ENCODE results near the gene HERC2.

Gene HERC2

GRCh38 chr15:28265334-28266019 is 56.5 kb downstream of the HERC2 start:
- Histone ChIP-seq H3K4me1 (ENCODE audit: insufficient read depth, insufficient read length) (no peaks in the 10 kb centered on the region), H3K27me3 (ENCODE audit: insufficient read depth, insufficient read length) (no peaks in the 10 kb centered on the region), H3K36me3 (ENCODE audit: insufficient read depth, insufficient read length, low read length) (peaks cover 75% of the 10 kb centered on the region), H3K9ac (ENCODE audit: insufficient read length, low read depth) (no peak overlapping the region), H3K4me3 (ENCODE audit: insufficient read length, low read depth) (no peak overlapping the region), H3K9me3 (ENCODE audit: insufficient read depth, low read length) (no peaks in the 10 kb centered on the region)
- TF ChIP-seq ZNF274 (IDR thresholded peaks at IDR 0.05; ENCODE audit: low read depth, low read length) (no peak), YY1 (IDR thresholded peaks at IDR 0.05; ENCODE audit: insufficient read depth, insufficient read length) (no peak), SUZ12 (IDR thresholded peaks at IDR 0.05; ENCODE audit: extremely low read depth, insufficient read depth, insufficient read length) (no peak)
- no peak for DNase-seq (ENCODE audit: low read depth, low spot score)

- no peaks in the 10 kb centered on the region for H3K4me1 ChIP-seq (ENCODE audit: insufficient read depth, insufficient read length)
- H3K36me3 ChIP-seq (ENCODE audit: insufficient read depth, insufficient read length, low read length): peaks cover 70% of the 10 kb centered on the region
- DNase-seq (ENCODE audit: low read depth, low spot score): no peak
- H3K9me3 ChIP-seq (ENCODE audit: insufficient read depth, low read length): no peaks in the 10 kb centered on the region
- H3K9ac ChIP-seq (ENCODE audit: insufficient read length, low read depth): no peak overlapping the region
- no peaks in the 10 kb centered on the region for H3K27me3 ChIP-seq (ENCODE audit: insufficient read depth, insufficient read length)
- H3K4me3 ChIP-seq (ENCODE audit: insufficient read length, low read depth): no peak overlapping the region
- no peak for TF ChIP-seq SUZ12 (IDR thresholded peaks at IDR 0.05; ENCODE audit: extremely low read depth, insufficient read depth, insufficient read length)
- TF ChIP-seq YY1 (IDR thresholded peaks at IDR 0.05; ENCODE audit: insufficient read depth, insufficient read length): no peak
- TF ChIP-seq ZNF274 (IDR thresholded peaks at IDR 0.05; ENCODE audit: low read depth, low read length): no peak
Measured at GRCh38 chr15:28264166-28264565, 57.8 kb downstream of the HERC2 start.

GRCh38 chr15:28262438-28262837 is 59.5 kb downstream of the HERC2 start:
- no peak for DNase-seq (ENCODE audit: low read depth, low spot score)
- no peak overlapping the region for H3K9ac ChIP-seq (ENCODE audit: insufficient read length, low read depth)
- no peak overlapping the region for H3K4me3 ChIP-seq (ENCODE audit: insufficient read length, low read depth)
- H3K27me3 ChIP-seq (ENCODE audit: insufficient read depth, insufficient read length): no peaks in the 10 kb centered on the region
- H3K9me3 ChIP-seq (ENCODE audit: insufficient read depth, low read length): no peaks in the 10 kb centered on the region
- H3K36me3 ChIP-seq (ENCODE audit: insufficient read depth, insufficient read length, low read length): peaks cover 53% of the 10 kb centered on the region
- H3K4me1 ChIP-seq (ENCODE audit: insufficient read depth, insufficient read length): no peaks in the 10 kb centered on the region
- no peak for TF ChIP-seq YY1 (IDR thresholded peaks at IDR 0.05; ENCODE audit: insufficient read depth, insufficient read length)
- TF ChIP-seq ZNF274 (IDR thresholded peaks at IDR 0.05; ENCODE audit: low read depth, low read length): no peak
- TF ChIP-seq SUZ12 (IDR thresholded peaks at IDR 0.05; ENCODE audit: extremely low read depth, insufficient read depth, insufficient read length): no peak

GRCh38 chr15:28260722-28261121 is 61.3 kb downstream of the HERC2 start:
- peaks cover 49% of the 10 kb centered on the region for H3K36me3 ChIP-seq (ENCODE audit: insufficient read depth, insufficient read length, low read length)
- H3K9ac ChIP-seq (ENCODE audit: insufficient read length, low read depth): no peak overlapping the region
- no peak for DNase-seq (ENCODE audit: low read depth, low spot score)

GRCh38 chr15:28260317-28260716 is 61.7 kb downstream of the HERC2 start:
- Histone ChIP-seq H3K4me1 (ENCODE audit: insufficient read depth, insufficient read length) (no peaks in the 10 kb centered on the region), H3K27me3 (ENCODE audit: insufficient read depth, insufficient read length) (no peaks in the 10 kb centered on the region), H3K9ac (ENCODE audit: insufficient read length, low read depth) (no peak overlapping the region), H3K36me3 (ENCODE audit: insufficient read depth, insufficient read length, low read length) (peaks cover 49% of the 10 kb centered on the region), H3K4me3 (ENCODE audit: insufficient read length, low read depth) (no peak overlapping the region), H3K9me3 (ENCODE audit: insufficient read depth, low read length) (no peaks in the 10 kb centered on the region)
- DNase-seq (ENCODE audit: low read depth, low spot score): no peak
- TF ChIP-seq YY1 (IDR thresholded peaks at IDR 0.05; ENCODE audit: insufficient read depth, insufficient read length) (no peak), SUZ12 (IDR thresholded peaks at IDR 0.05; ENCODE audit: extremely low read depth, insufficient read depth, insufficient read length) (no peak), ZNF274 (IDR thresholded peaks at IDR 0.05; ENCODE audit: low read depth, low read length) (no peak)

More at GRCh38 chr15:28260722-28261121, 61.3 kb downstream of the HERC2 start:
- Histone ChIP-seq H3K4me3 (ENCODE audit: insufficient read length, low read depth) (no peak overlapping the region), H3K27me3 (ENCODE audit: insufficient read depth, insufficient read length) (no peaks in the 10 kb centered on the region), H3K9me3 (ENCODE audit: insufficient read depth, low read length) (no peaks in the 10 kb centered on the region), H3K4me1 (ENCODE audit: insufficient read depth, insufficient read length) (no peaks in the 10 kb centered on the region)
- TF ChIP-seq ZNF274 (IDR thresholded peaks at IDR 0.05; ENCODE audit: low read depth, low read length): no peak
- no peak for TF ChIP-seq YY1 (IDR thresholded peaks at IDR 0.05; ENCODE audit: insufficient read depth, insufficient read length)
- TF ChIP-seq SUZ12 (IDR thresholded peaks at IDR 0.05; ENCODE audit: extremely low read depth, insufficient read depth, insufficient read length): no peak

- TF ChIP-seq SUZ12 (IDR thresholded peaks at IDR 0.05; ENCODE audit: extremely low read depth, insufficient read depth, insufficient read length) (no peak), YY1 (IDR thresholded peaks at IDR 0.05; ENCODE audit: insufficient read depth, insufficient read length) (no peak), ZNF274 (IDR thresholded peaks at IDR 0.05; ENCODE audit: low read depth, low read length) (no peak)
- H3K4me3 ChIP-seq (ENCODE audit: insufficient read length, low read depth): no peak overlapping the region
- H3K36me3 ChIP-seq (ENCODE audit: insufficient read depth, insufficient read length, low read length): peaks cover 46% of the 10 kb centered on the region
- H3K4me1 ChIP-seq (ENCODE audit: insufficient read depth, insufficient read length): no peaks in the 10 kb centered on the region
- H3K27me3 ChIP-seq (ENCODE audit: insufficient read depth, insufficient read length): no peaks in the 10 kb centered on the region
- no peak overlapping the region for H3K9ac ChIP-seq (ENCODE audit: insufficient read length, low read depth)
- no peaks in the 10 kb centered on the region for H3K9me3 ChIP-seq (ENCODE audit: insufficient read depth, low read length)
- no peak for DNase-seq (ENCODE audit: low read depth, low spot score)
Measured at GRCh38 chr15:28255965-28256364, 66.0 kb downstream of the HERC2 start.

- no peak overlapping the region for H3K9ac ChIP-seq (ENCODE audit: insufficient read length, low read depth)
- TF ChIP-seq SUZ12 (IDR thresholded peaks at IDR 0.05; ENCODE audit: extremely low read depth, insufficient read depth, insufficient read length) (no peak), YY1 (IDR thresholded peaks at IDR 0.05; ENCODE audit: insufficient read depth, insufficient read length) (no peak)
- DNase-seq (ENCODE audit: low read depth, low spot score): no peak
- H3K9me3 ChIP-seq (ENCODE audit: insufficient read depth, low read length): no peaks in the 10 kb centered on the region
- peaks cover 59% of the 10 kb centered on the region for H3K36me3 ChIP-seq (ENCODE audit: insufficient read depth, insufficient read length, low read length)
- H3K4me1 ChIP-seq (ENCODE audit: insufficient read depth, insufficient read length): no peaks in the 10 kb centered on the region
- H3K27me3 ChIP-seq (ENCODE audit: insufficient read depth, insufficient read length): no peaks in the 10 kb centered on the region
- H3K4me3 ChIP-seq (ENCODE audit: insufficient read length, low read depth): no peak overlapping the region
Measured at GRCh38 chr15:28252831-28253230, 69.1 kb downstream of the HERC2 start.
